ENCODE measurements around the gene DUSP8.
"Not testable (repeated sequence)": the region's sequence is repeated elsewhere in the genome, so short reads cannot be mapped to it uniquely, and the experiment has no call there.

The DUSP8 gene

GRCh38 chr11:1513326-1514296, 58.5 kb downstream of the DUSP8 start:
- no peak for DNase-seq

GRCh38 chr11:1512531-1513258, 59.4 kb downstream of the DUSP8 start:
- DNase-seq = not testable (repeated sequence)

GRCh38 chr11:1511937-1512496, 60.1 kb downstream of the DUSP8 start:
- DNase-seq = no peak

GRCh38 chr11:1510928-1511327, 61.1 kb downstream of the DUSP8 start:
- DNase-seq = no peak

GRCh38 chr11:1510351-1510750, 61.7 kb downstream of the DUSP8 start:
- DNase-seq = not testable (repeated sequence)

- DNase-seq = no peak
Measured at GRCh38 chr11:1509626-1510255, 62.3 kb downstream of the DUSP8 start.

- no peak for DNase-seq
Measured at GRCh38 chr11:1508986-1509385, 63.1 kb downstream of the DUSP8 start.

GRCh38 chr11:1508491-1508891, 63.6 kb downstream of the DUSP8 start:
- no peak for DNase-seq

GRCh38 chr11:1507381-1508140, 64.5 kb downstream of the DUSP8 start:
- no peak for DNase-seq

GRCh38 chr11:1506981-1507380, 65.1 kb downstream of the DUSP8 start:
- DNase-seq = no peak

GRCh38 chr11:1505480-1505879, 66.6 kb downstream of the DUSP8 start:
- no peak for DNase-seq

GRCh38 chr11:1504581-1505290, 67.3 kb downstream of the DUSP8 start:
- no peak for DNase-seq

GRCh38 chr11:1504138-1504537, 67.9 kb downstream of the DUSP8 start:
- no peak for DNase-seq

All from NCI-H774 (cell line).